HepG2 (cell line): ENCODE data around the gene NCOA3. TPM values are rescaled to one million over a fixed set of nuclear protein-coding genes. Genes with fewer than 3 reads are reported as not detected.

ENCODE experiments used
- AKAP8 ChIP-seq: sonication (generic); formaldehyde crosslinking; IDR thresholded peaks from 2 replicates; pipeline ENCODE4 v1.5.1; 2020; ENCODE audit warnings: mild to moderate bottlenecking, missing genetic modification reagents
- ATRX ChIP-seq: sonication (generic); formaldehyde crosslinking; IDR thresholded peaks from 2 replicates; pipeline ENCODE4 v1.4.0; 2020; ENCODE audit warnings: missing genetic modification reagents, borderline replicate concordance
- DDIT3 ChIP-seq: sonication (generic); formaldehyde crosslinking; IDR thresholded peaks from 2 replicates; pipeline ENCODE4 v1.4.0; 2020; ENCODE audit warnings: mild to moderate bottlenecking, missing genetic modification reagents
- DZIP1 ChIP-seq: sonication (generic); formaldehyde crosslinking; IDR thresholded peaks from 2 replicates; pipeline ENCODE4 v1.5.0; 2020; ENCODE audit warnings: mild to moderate bottlenecking, missing genetic modification reagents
- ELF1 ChIP-seq: sonication (generic); formaldehyde crosslinking; IDR thresholded peaks from 2 replicates; pipeline ENCODE4 v1.4.0; 2020; ENCODE audit warnings: missing genetic modification reagents
- GABPA ChIP-seq, 2 experiments: IDR thresholded peaks; 2 replicates each; pipeline ENCODE4 v1.6.1; 2011 to 2016; ENCODE audit warnings: low read depth in 2 of 2, low read length in 1 of 2, missing biosample characterization in 1 of 2, missing genetic modification characterization in 1 of 2
- HBP1 ChIP-seq: IDR thresholded peaks from 2 replicates; pipeline ENCODE4 v1.6.1; 2016; ENCODE audit warnings: low read depth, control low read depth
- HCFC1 ChIP-seq: fragments of 150-350 bp; IDR thresholded peaks from 2 replicates; pipeline ENCODE4 v1.6.1; 2014; ENCODE audit warnings: low read depth, low read length
- HNRNPH1 ChIP-seq: fragments of 200-400 bp; formaldehyde crosslinking; optimal IDR thresholded peaks from 2 replicates; pipeline ENCODE3; 2017; ENCODE audit warnings: mild to moderate bottlenecking, low read depth, low read length
- IRF2 ChIP-seq: IDR thresholded peaks from 2 replicates; pipeline ENCODE4 v1.6.1; 2018; ENCODE audit warnings: missing genetic modification reagents, missing compliant biosample characterization
- KDM3A ChIP-seq: IDR thresholded peaks from 2 replicates; pipeline ENCODE4 v1.6.1; 2018; ENCODE audit warnings: low read depth, missing compliant biosample characterization
- PHF20 ChIP-seq: sonication (generic); formaldehyde crosslinking; IDR thresholded peaks from 2 replicates; pipeline ENCODE4 v1.5.0; 2020; ENCODE audit warnings: mild to moderate bottlenecking, missing genetic modification reagents
- RXRB ChIP-seq: IDR thresholded peaks from 2 replicates; pipeline ENCODE4 v1.6.1; 2016; ENCODE audit warnings: borderline replicate concordance, missing genetic modification reagents, missing compliant biosample characterization
- SNAI1 ChIP-seq: sonication (generic); formaldehyde crosslinking; IDR thresholded peaks from 2 replicates; pipeline ENCODE4 v1.5.0; 2020; ENCODE audit warnings: mild to moderate bottlenecking, missing genetic modification reagents, borderline replicate concordance
- SRSF1 ChIP-seq: fragments of 200-400 bp; formaldehyde crosslinking; optimal IDR thresholded peaks from 2 replicates; pipeline ENCODE3; 2017; ENCODE audit warnings: mild to moderate bottlenecking, low read depth, low read length, moderate library complexity
- STAT5B ChIP-seq: sonication (generic); formaldehyde crosslinking; IDR thresholded peaks from 2 replicates; pipeline ENCODE4 v1.4.0; 2020; ENCODE audit warnings: missing genetic modification reagents
- ZBTB21 ChIP-seq: sonication (generic); formaldehyde crosslinking; IDR thresholded peaks from 2 replicates; pipeline ENCODE4 v1.4.0; 2020; ENCODE audit warnings: missing genetic modification reagents
- ZFX ChIP-seq: sonication (generic); formaldehyde crosslinking; IDR thresholded peaks from 2 replicates; pipeline ENCODE4 v1.4.0; 2020; ENCODE audit warnings: mild to moderate bottlenecking, low read depth, missing genetic modification reagents, moderate library complexity
- ZNF276 ChIP-seq: sonication (generic); formaldehyde crosslinking; IDR thresholded peaks from 2 replicates; pipeline ENCODE4 v1.4.0; 2020; ENCODE audit warnings: mild to moderate bottlenecking, low read depth, missing genetic modification reagents
- ZNF292 ChIP-seq: sonication (generic); formaldehyde crosslinking; IDR thresholded peaks from 2 replicates; pipeline ENCODE4 v1.8.1; 2022; ENCODE audit warnings: mild to moderate bottlenecking, low read depth, missing genetic modification reagents, borderline replicate concordance
- ZNF510 ChIP-seq: sonication (generic); formaldehyde crosslinking; IDR thresholded peaks from 2 replicates; pipeline ENCODE4 v1.4.0; 2020; ENCODE audit warnings: low read depth, mild to moderate bottlenecking, missing genetic modification reagents
- ZNF776 ChIP-seq: sonication (generic); formaldehyde crosslinking; IDR thresholded peaks from 2 replicates; pipeline ENCODE4 v1.4.0; 2020; ENCODE audit warnings: mild to moderate bottlenecking, missing genetic modification reagents
- ZNF780A ChIP-seq: sonication (generic); formaldehyde crosslinking; IDR thresholded peaks from 2 replicates; pipeline ENCODE4 v1.8.0; 2022; ENCODE audit warnings: mild to moderate bottlenecking, missing genetic modification reagents, moderate library complexity
- ZNF878 ChIP-seq: sonication (generic); formaldehyde crosslinking; IDR thresholded peaks from 2 replicates; pipeline ENCODE4 v1.8.1; 2023; ENCODE audit warnings: mild to moderate bottlenecking, missing genetic modification reagents, moderate library complexity
- polyA plus RNA-seq, 8 experiments: library from polyadenylated mRNA; depleted of rRNA in 3 of 8; stranded (reverse) in 7 of 8; unstranded in 1 of 8; fragments of >200 nt; fragmentation: Illumina TruSeq in 4 of 8; extraction: Trizol in 4 of 8; gene quantifications; 2 replicates each; pipeline versions ENCODE4 v1.2.1 to v1.2.3, GENCODE V29; 2011 to 2016; ENCODE audit warnings: low read depth in 4 of 8, missing spikeins in 1 of 8, mixed read lengths in 1 of 8; ENCODE audit not compliant: insufficient read depth in 1 of 8
- total RNA-seq, 5 experiments: library from RNA; depleted of rRNA; stranded (reverse); fragments of >200 nt; fragmentation: Illumina TruSeq; extraction: Trizol; gene quantifications; 2 replicates each; pipeline ENCODE4 v1.2.3, GENCODE V29; 2016; ENCODE audit warnings: low read depth in 1 of 5

The NCOA3 gene
- total and polyA plus RNA-seq, 2 of the 13 experiments (the other 11 are each of a cell fraction or from before 2014, with no cell fraction given), result 35.0 to 56.8 TPM

GRCh38 chr20:47501482-47502270 lies at the start of gene NCOA3 (continued):
- peak; percentile 94 for TF ChIP-seq SRSF1
- TF ChIP-seq RXRB (CRISPR knock-in tag), result peak; percentile 76; the same call in 1 of the 2 replicates
- peak; percentile 80; the same call in 1 of the 2 replicates for TF ChIP-seq ZNF780A (CRISPR knock-in tag)
- TF ChIP-seq STAT5B, result peak; percentile 64; the same call in 1 of the 2 replicates
- TF ChIP-seq IRF2, result peak; percentile 100
- peak; percentile 62 for TF ChIP-seq GABPA (IDR thresholded peaks at IDR 0.05; ENCODE audit: low read depth, low read length)
- TF ChIP-seq GABPA (CRISPR knock-in tag; IDR thresholded peaks at IDR 0.05; ENCODE audit: low read depth), result peak; percentile 86
- peak; percentile 86 for TF ChIP-seq PHF20 (CRISPR knock-in tag)
- no peak; the same call in 1 of the 2 replicates for TF ChIP-seq ZNF276
- TF ChIP-seq AKAP8 (CRISPR knock-in tag), result peak; percentile 95
- peak; percentile 96 for TF ChIP-seq HBP1
- peak; percentile 99 for TF ChIP-seq KDM3A
- TF ChIP-seq SNAI1 (CRISPR knock-in tag), result peak; percentile 98
- no peak for TF ChIP-seq ATRX (CRISPR knock-in tag)
- TF ChIP-seq ZNF292 (CRISPR knock-in tag), result peak; percentile 96
- no peak for TF ChIP-seq HNRNPH1
- TF ChIP-seq ELF1, result peak; percentile 96
- TF ChIP-seq ZFX (CRISPR knock-in tag), result peak; percentile 94
- TF ChIP-seq DZIP1, result peak; percentile 91; the same call in 1 of the 2 replicates
- TF ChIP-seq ZBTB21 (CRISPR knock-in tag), result no peak; the same call in 1 of the 2 replicates
- no peak for TF ChIP-seq DDIT3 (CRISPR knock-in tag)
- peak; percentile 97 for TF ChIP-seq HCFC1
- 0 out of 2 replicates have a peak, but pooled peaks have one; percentile 39 for TF ChIP-seq ZNF510 (CRISPR knock-in tag)
- peak; percentile 99 for TF ChIP-seq ZNF776 (CRISPR knock-in tag)
- peak; percentile 85; the same call in 1 of the 2 replicates for TF ChIP-seq ZNF878 (CRISPR knock-in tag)
